Skin epidermis (tissue), 12 donors: ENCODE measurements around the gene SOCS4.
A peak's percentile ranks its signal among the peaks of the same experiment; 100 is the strongest.
"Not testable (repeated sequence)": the region's sequence is repeated elsewhere in the genome, so short reads cannot be mapped to it uniquely, and the experiment has no call there.

Source experiments
- H3K27ac ChIP-seq, 21 experiments: fragments of 200-600 bp; sonication (generic) in 11 of 21; one replicate each; pipeline ENCODE4 v1.5.0; 2020; ENCODE audit warnings: mild to moderate bottlenecking in 3 of 21, inconsistent platforms in 2 of 21, moderate library complexity in 2 of 21
- H3K4me3 ChIP-seq, 7 experiments: fragments of 200-600 bp; sonication (generic) in 2 of 7; one replicate each; pipeline ENCODE4 v1.5.0; 2020; ENCODE audit warnings: inconsistent platforms in 2 of 7, mild to moderate bottlenecking in 2 of 7, moderate library complexity in 1 of 7

SOCS4 gene, protein sequence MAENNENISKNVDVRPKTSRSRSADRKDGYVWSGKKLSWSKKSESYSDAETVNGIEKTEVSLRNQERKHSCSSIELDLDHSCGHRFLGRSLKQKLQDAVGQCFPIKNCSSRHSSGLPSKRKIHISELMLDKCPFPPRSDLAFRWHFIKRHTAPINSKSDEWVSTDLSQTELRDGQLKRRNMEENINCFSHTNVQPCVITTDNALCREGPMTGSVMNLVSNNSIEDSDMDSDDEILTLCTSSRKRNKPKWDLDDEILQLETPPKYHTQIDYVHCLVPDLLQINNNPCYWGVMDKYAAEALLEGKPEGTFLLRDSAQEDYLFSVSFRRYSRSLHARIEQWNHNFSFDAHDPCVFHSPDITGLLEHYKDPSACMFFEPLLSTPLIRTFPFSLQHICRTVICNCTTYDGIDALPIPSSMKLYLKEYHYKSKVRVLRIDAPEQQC

DNA sequence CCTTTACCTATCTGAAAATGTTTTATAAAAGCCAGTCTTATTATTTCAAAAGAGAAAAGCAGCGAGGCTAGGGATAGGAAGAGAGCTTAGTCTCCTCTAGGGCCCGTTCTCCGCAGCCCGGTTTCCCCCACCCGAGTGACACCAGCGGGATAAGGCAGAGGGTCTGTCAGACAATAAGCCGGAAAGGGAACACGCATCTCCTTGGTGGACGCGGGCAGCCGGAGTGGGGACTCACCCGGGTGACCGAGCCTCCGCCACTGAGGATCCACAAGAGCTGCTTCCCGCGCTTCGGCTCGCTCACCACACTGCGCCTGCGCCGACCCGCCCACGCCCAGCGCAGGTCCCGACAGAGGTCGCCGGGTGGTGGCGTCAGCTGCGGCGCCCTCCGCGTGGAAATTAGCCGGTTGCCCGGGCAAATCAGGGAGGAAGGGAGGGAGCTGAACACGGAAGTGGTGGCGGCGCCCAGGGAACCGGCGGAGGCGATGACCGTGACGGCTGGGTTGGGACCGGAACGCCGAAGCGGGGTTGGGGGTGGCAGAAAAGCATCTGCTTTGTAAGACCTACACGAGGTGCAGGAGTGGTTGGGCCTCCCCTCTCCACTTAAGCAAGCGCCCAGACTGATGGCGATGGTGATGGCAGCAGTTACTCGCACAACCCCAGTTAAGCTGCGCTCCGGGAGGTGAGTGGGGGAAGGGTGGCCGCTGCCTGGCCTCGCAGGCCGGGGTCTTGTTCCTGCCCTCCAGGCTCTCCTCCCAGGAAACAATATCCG, at the start of gene SOCS4, which contains the start of gene WDHD1:
SOCS4 (plus strand) TSS at position 444 of the 769 bp plus-strand sequence. CDS start 15,806 bp downstream, outside the sequence.
WDHD1 (minus strand) TSS at position 307 of the 769 bp plus-strand sequence. CDS start 312 bp downstream, outside the sequence.
- peak within 1 kb of the TSS; percentile 64 to 97 (median 79) for H3K4me3 ChIP-seq

DNA sequence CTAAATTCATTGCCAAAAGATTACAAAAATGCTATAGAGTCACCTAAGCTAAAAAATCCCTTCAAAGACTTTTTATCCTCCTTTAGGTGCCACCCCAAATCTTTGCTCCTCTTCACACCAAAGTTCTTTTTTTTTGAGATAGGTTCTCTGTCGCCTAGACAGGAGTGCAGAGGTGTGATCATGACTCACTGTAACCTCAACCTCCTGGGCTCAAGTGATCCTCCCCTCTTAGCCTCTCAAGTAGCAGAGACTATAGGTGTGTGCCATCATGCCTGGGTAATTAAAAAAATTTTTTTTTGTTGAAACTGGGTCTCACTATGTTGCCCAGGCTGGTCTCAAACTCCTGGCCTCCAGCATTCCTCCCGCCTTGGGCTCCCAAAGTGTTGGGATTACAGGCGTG, 48.0 kb upstream of the SOCS4 start:
- no peak overlapping the region for H3K4me3 ChIP-seq
- no peak overlapping the region for H3K27ac ChIP-seq

More for the DNA sequence above, at the start of gene SOCS4, which contains the start of gene WDHD1:
- H3K27ac ChIP-seq: peak within 1 kb of the TSS in 20 of 21 experiments; percentile 45 to 94 (median 83)

DNA sequence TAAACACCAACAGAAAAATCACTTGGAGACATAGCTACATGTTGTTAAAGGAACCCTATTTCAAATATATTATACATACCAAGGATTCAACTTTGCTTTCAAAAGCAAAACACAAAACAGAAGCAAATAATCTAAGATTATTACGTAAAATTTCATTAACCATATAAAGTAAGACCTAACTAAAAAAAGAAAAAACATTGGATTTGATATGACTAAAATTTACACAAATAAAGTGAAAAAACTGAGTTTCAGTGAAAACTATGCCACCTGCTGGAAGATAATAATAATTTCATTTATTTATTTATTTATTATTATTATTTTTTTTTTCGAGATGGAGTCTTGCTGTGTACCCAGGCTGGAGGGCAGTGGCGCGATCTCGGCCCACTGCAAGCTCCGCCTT, 45.3 kb upstream of the SOCS4 start:
- Histone ChIP-seq H3K4me3 (no peak overlapping the region), H3K27ac (no peak overlapping the region)

DNA sequence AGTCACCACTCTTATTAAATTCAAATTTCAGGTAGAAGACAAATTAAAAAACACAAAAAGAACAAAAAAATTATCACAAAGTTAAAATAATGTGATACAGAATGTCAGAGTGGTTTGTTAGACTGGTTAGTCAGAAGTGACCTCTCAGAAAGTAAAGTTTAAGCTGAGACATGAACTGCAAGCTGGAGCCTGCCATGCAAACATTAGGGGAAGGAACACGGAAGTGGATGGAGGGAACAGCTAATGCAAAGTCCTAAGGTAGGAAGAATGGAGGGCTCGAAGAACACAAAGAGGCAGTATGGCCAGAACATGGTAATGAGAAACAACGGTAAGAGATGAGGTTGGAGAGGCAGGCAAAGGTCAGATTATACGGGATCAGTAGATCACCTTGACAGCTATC, 41.9 kb upstream of the SOCS4 start:
- no peak overlapping the region for H3K27ac ChIP-seq
- no peak overlapping the region for H3K4me3 ChIP-seq

DNA sequence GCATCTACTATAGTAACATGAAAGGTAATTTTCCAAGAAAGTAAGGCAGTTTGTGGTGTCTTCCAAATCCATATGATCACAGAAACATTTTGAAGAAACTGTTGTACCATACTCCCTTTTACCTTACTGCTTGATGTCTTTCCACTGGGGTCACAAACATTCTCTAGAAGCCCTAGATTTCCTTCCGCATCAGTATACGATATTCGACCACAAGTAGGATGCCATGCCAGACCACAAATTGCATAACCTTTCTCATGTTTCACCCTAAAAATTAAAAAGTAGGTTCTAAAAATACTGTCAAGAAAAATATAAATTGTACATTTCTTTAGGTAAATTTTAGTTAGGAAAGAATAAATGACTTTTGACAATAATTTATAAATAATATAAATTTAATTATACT, 26.7 kb upstream of the SOCS4 start:
- Histone ChIP-seq H3K4me3 (no peak overlapping the region), H3K27ac (no peak overlapping the region)

DNA sequence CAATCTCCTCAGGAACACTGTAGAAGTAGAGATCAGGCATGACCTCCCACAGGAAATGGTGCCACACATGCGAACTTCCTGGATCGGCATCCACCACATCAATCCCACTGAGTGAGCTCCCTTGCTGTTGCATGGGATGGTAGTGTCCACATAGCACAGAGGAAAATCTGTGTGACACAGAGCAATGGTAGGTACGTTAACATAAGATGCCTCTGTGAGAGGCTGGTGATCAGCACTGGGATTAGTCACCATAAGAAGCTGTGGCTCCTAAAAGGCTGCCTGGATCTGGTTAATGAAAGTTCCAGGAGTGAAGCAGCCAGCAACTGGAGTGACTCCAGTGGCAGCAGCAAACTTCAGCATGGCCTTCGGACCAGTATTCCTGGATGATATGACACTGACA, 22.0 kb upstream of the SOCS4 start:
- H3K4me3 ChIP-seq: no peak overlapping the region
- H3K27ac ChIP-seq: no peak overlapping the region

DNA sequence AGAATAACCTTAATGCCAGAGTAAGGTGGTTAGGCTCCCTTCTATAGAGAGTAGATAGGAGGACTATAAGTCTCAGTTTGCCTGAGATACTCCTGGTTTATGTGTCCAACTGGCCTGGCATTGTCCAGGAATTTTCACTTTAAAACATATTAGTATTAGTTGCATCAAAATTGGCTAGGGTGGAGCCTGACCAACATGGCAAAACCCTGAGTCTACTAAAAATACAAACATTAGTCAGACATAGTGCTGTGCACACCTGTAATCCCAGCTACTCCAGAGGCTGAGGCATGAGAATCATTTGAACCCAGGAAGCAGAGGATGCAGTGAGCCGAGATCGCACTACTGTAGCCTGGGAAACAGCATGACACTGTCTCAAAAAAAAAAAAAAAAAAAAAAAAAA, 12.0 kb upstream of the SOCS4 start:
- no peak overlapping the region for H3K27ac ChIP-seq
- H3K4me3 ChIP-seq: no peak overlapping the region

DNA sequence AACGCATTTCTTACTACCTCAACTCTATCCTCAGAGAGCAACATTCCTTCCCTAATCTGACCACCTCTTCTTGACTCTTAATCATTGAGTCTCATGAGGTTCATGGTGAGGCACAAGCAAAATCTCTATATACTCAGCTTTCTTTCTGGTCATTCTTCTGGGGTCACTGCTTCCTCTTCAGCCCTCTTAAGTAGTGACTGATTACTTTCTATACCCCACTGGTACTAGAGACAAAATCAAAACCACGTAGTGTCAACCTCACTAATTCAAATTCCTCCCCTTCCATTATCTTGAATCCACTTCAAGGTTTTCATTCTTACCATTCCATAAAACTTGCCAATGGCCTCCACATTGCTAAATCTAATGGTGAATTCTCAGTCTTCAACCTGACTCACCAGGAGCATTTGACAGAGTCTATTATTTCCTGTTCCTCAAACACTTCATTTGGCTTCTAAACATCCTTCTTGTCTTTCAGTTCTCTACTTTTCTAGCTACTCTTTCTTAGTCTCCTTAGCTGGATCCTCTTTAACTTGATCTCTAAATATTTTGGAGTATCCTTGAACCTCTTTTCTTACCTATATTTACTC, 7.0 kb upstream of the SOCS4 start:
- no peak overlapping the region for H3K4me3 ChIP-seq
- no peak overlapping the region for H3K27ac ChIP-seq

DNA sequence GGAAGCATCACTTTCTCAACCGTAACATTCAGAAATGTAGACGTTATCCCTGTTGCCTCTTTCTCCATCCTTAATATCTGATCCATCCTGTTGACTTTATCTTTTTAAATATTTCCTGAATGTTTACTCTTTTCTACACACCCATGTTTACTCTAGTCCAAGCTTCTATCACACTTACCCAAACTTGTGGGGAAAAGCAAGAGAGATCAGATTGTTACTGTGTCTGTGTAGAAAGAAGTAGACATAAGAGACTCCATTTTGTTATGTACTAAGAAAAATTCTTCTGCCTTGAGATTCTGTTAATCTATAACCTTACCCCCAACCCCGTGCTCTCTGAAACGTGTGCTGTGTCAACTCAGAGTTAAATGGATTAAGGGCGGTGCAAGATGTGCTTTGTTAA, 2.7 kb upstream of the SOCS4 start:
- not testable (repeated sequence) for H3K4me3 ChIP-seq, H3K27ac ChIP-seq

DNA sequence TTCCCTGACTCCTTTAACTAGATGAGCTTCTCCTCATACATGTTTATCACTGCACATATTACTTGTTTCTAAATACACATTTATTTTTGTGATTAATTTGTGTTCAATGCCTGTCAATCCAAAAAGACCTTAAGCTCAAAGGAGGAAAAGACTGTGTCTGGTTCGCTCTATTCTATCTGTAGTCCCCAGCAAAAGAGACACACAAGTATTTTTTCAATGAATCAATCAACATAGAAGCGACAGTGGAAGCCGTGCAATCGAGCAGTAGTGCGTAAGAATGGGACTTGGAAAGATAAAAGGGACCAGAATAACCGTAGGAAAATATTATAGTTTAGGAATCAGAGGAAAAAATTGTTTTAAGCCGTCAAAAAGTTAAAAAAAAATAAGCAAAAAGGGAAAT, 1.1 kb upstream of the SOCS4 start:
- Histone ChIP-seq H3K4me3 (peak overlapping the region; percentile 64 to 97 (median 79)), H3K27ac (peak overlapping the region in 8 of 21 experiments; percentile 13 to 94 (median 87))

DNA sequence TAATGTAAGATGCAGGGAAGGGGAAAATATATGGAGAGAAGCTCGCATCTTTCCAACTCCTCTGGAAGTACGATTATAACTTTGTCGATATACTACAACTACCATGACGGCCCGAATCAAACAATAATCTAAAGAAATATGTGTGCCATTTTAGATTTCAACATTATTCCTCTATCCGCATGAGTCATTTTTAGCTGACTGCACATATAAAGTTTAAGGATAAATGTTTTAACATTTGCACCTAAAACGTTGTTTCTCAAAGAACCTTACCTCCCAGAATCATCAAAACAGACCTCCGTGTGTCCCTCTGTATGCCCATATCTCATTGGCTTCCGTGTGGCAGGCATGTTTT, 619 bp upstream of the SOCS4 start:
- Histone ChIP-seq H3K4me3 (peak overlapping the region; percentile 64 to 97 (median 79)), H3K27ac (peak overlapping the region in 20 of 21 experiments; percentile 45 to 94 (median 83))

DNA sequence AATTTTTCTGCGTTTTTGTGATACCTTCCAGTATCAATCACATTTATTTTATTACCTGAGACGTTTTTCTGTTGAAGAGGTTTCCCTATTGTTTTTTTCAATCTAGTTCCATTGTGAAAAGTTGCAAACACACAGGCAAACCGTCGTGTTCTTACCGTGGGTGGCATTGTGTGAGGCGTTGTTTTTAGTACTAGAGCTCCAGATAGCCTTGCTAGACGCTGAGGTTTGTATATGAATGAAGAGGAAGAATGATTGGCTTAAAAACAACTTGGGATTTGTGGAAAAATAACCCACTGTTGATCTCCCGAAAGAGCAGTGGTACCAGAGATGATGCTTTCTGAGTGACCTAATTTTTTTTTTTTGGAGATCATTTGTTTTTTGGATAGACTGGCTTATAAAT, 1.0 kb downstream of the SOCS4 start:
- H3K27ac ChIP-seq: peak overlapping the region in 5 of 21 experiments; percentile 81 to 94 (median 88)
- H3K4me3 ChIP-seq: peak overlapping the region; percentile 64 to 97 (median 79)

DNA sequence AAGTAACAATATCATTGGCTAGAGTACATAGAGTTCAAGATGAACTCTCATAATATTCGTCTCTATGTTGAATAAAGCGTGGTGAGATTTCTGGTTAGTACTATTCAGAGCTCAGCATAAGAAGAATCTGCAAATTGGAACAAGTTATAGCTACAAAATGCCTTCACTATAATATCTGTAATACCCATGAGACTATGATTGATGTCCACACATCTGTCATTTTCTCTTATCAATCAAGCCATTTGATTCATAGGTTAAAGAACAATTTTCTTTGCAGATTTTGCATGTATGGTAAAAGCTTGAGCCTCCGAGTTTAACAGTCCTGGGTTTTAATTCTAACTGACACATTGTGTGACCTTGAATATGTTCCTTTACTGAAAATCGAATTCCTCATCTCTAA, 1.4 kb downstream of the SOCS4 start:
- Histone ChIP-seq H3K27ac (no peak overlapping the region), H3K4me3 (peak overlapping the region in 2 of 7 experiments; percentile 70 to 97)

DNA sequence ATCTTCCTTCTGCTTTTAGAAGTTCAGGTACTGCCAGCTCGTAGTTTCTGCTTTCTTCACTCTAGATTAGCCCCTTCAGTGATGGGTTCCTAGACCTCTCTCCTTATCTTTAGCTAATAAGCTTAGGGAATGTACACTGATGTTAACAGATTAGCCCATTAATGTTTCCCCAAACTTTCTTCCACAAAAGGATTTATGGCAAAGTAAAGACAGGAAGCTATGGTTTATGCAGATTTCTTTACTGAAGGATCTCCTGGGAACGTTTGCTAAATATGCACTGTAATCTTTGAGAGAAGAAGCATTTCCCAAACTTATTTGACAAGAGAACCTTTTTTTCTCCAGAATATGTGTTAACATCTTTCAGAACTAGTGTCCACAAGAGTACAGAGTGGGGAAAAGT, 4.2 kb downstream of the SOCS4 start:
- Histone ChIP-seq H3K4me3 (no peak overlapping the region), H3K27ac (peak overlapping the region in 1 of 21 experiments; percentile 6)

DNA sequence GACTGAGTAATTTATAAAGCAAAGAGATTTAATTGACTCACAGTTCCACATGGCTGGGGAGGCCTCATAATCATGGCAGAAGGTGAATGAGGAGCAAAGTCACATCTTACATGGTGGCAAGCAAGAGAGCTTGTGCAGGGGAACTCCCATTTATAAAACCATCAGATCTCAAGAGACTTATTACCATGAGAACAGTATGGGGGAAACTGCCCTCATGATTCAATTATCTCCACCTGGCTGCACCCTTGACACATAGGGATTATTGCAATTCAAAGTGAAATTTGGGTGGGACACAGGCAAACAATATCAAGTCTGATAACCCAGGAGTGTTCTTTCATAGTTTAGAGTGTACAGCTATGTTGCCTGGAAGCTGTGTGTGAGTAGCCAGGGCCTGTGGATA, 11.0 kb downstream of the SOCS4 start:
- not testable (repeated sequence) for H3K27ac ChIP-seq

DNA sequence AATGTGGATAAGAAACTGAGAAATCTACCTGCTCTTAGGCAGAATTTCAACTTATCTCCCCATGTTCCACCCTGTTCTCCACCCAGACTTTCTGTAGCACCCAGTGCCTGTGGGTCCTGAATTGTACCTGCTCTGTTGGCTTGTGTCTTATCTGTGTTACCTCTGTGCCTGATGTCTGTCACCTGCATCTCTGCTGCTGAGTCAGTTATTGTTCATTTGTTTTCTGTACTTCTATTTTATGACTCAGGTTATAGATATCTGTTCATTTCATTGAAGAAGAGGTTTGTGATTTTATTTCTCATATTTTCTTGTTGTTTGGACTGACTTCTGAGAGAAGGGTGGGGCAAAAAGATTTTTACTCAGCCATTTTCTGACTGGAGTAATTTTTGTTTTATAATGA, 11.7 kb downstream of the SOCS4 start:
- H3K27ac ChIP-seq: no peak overlapping the region
- H3K4me3 ChIP-seq: no peak overlapping the region

More for the DNA sequence above, 11.0 kb downstream of the SOCS4 start:
- H3K4me3 ChIP-seq: not testable (repeated sequence)

DNA sequence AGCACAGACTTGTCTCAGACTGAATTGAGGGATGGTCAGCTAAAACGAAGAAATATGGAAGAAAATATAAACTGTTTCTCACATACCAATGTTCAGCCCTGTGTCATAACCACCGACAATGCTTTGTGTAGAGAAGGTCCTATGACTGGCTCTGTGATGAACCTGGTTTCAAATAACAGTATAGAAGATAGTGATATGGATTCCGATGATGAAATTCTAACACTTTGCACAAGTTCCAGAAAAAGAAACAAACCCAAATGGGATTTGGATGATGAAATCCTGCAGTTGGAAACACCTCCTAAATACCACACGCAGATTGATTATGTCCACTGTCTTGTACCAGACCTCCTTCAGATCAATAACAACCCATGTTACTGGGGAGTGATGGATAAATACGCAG, 16.5 kb downstream of the SOCS4 start:
- H3K27ac ChIP-seq: no peak overlapping the region
- H3K4me3 ChIP-seq: no peak overlapping the region

DNA sequence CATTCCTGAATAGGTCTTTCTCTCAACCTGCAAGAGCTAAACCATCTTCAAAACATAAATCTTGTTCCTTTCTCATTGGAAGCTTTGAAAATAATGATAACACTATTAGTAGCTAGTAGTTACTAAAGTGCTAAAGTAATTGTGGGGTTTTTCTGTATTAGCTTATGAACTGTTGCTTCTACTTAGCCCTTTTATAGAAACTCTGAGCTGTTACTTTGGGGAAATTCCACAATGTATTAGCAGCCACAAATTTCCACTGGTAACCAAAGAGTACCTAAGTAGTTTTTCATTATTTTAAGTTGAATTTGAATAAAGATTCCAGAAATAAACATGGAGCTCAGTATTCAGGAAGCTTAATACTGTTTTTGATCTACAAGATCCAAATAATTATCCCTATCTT, 18.1 kb downstream of the SOCS4 start:
- H3K27ac ChIP-seq: no peak overlapping the region
- no peak overlapping the region for H3K4me3 ChIP-seq

DNA sequence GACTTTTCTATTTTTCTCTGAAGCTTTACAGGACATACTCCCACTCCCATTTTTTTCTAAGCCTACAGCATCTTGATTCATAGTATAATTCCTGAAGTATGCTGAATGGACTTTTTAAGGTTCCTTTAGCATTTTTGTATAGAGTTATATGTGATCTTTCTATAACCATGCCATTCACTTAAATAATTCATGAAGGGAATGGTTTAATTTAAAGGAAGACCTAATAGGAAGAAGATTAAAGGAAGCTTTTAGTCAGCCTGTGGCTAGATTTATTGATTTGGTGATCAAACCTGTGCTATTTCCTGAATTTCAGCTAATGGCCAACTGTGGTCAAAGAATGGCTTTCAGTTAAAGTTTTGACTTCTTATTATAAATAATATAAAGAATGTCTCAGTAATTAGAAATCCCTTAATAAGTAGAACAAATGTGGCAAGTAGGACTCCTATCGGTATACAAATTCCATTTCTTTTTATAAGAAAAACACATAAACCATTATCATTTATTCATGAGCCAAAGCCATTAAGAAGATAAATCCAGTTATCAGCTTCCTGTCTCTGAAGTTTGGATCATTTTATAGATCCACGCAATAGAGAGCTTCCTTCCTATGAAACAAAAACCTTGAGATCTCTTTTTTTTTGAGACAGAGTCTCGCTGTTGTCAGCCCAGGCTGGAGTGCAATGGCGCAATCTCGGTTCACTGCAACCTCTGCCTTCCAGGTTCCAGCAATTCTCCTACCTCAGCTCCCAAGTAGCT, 20.4 kb downstream of the SOCS4 start:
- Histone ChIP-seq H3K4me3 (no peak overlapping the region), H3K27ac (no peak overlapping the region)
